GM18499 (cell line): ENCODE results near the gene PCNX1.
"Not testable (repeated sequence)": the region's sequence is repeated elsewhere in the genome, so short reads cannot be mapped to it uniquely, and the experiment has no call there.

Source experiments
- ATAC-seq: cut with Tn5 transposase; IDR thresholded peaks from one replicate; pipeline ENCODE4 v1.9.1; 2021; ENCODE audit warnings: moderate number of reproducible peaks; ENCODE audit not compliant: insufficient read depth, unreplicated experiment

Gene PCNX1

GRCh38 chr14:70909733-70910614, 2.7 kb downstream of the PCNX1 start:
- no peak for ATAC-seq

GRCh38 chr14:70915415-70915814, 8.2 kb downstream of the PCNX1 start:
- no peak for ATAC-seq

- ATAC-seq: no peak
These were observed 9.0 kb downstream of the PCNX1 start for GRCh38 chr14:70916300-70916699.

GRCh38 chr14:70916799-70917198, 9.5 kb downstream of the PCNX1 start:
- ATAC-seq: no peak

GRCh38 chr14:70917633-70918032, 10.4 kb downstream of the PCNX1 start:
- no peak for ATAC-seq

GRCh38 chr14:70919774-70920173, 12.5 kb downstream of the PCNX1 start:
- no peak for ATAC-seq

GRCh38 chr14:70920608-70921007, 13.3 kb downstream of the PCNX1 start:
- no peak for ATAC-seq

- ATAC-seq: no peak
These were observed 14.4 kb downstream of the PCNX1 start for GRCh38 chr14:70921669-70922068.

- ATAC-seq: no peak
These were observed 17.3 kb downstream of the PCNX1 start for GRCh38 chr14:70924521-70924920.

- ATAC-seq: no peak
These were observed 19.1 kb downstream of the PCNX1 start for GRCh38 chr14:70926235-70926830.

- ATAC-seq: no peak
These were observed 23.7 kb downstream of the PCNX1 start for GRCh38 chr14:70931008-70931407.

- ATAC-seq: no peak
These were observed 26.8 kb downstream of the PCNX1 start for GRCh38 chr14:70934084-70934483.

GRCh38 chr14:70934502-70935134, 27.4 kb downstream of the PCNX1 start:
- no peak for ATAC-seq

GRCh38 chr14:70935135-70935534, 27.9 kb downstream of the PCNX1 start:
- ATAC-seq: no peak

GRCh38 chr14:70939693-70940092, 32.4 kb downstream of the PCNX1 start:
- ATAC-seq: not testable (repeated sequence)

- ATAC-seq: not testable (repeated sequence)
These were observed 34.5 kb downstream of the PCNX1 start for GRCh38 chr14:70941637-70942341.

GRCh38 chr14:70942342-70942706, 35.1 kb downstream of the PCNX1 start:
- ATAC-seq: no peak

- not testable (repeated sequence) for ATAC-seq
These were observed 35.5 kb downstream of the PCNX1 start for GRCh38 chr14:70942721-70943120.

- no peak for ATAC-seq
These were observed 36.6 kb downstream of the PCNX1 start for GRCh38 chr14:70943838-70944237.

- ATAC-seq: no peak
These were observed 40.5 kb downstream of the PCNX1 start for GRCh38 chr14:70947739-70948138.

- ATAC-seq: no peak
These were observed 45.2 kb downstream of the PCNX1 start for GRCh38 chr14:70952485-70952884.
